Sciatic nerve (tissue), 2 donors: ENCODE results near the gene HIP1R. TPM values are rescaled to one million over a fixed set of nuclear protein-coding genes. Genes with fewer than 3 reads are reported as not detected.
A peak's percentile ranks its signal among the peaks of the same experiment; 100 is the strongest.
"Not testable (repeated sequence)": the region's sequence is repeated elsewhere in the genome, so short reads cannot be mapped to it uniquely, and the experiment has no call there.

Source experiments
- ATAC-seq: fragments of 200-7000 bp; cut with Tn5 transposase; one replicate; pipeline ENCODE4 v1.9.1; 2020; ENCODE audit warnings: mild to moderate bottlenecking, moderate library complexity
- DNase-seq: peaks from one replicate; pipeline ENCODE4 v3.0.0-alpha.2; 2020; ENCODE audit warnings: low spot score
- intact Hi-C: fragments of 100-400 bp; cut with DNase I; formaldehyde crosslinking; loops from one replicate; pipeline ENCODE4 v1.14.2; 2022
- total RNA-seq: library from RNA; stranded (reverse); fragmentation: NEBNext Ultra II Directional; extraction: Animal tissue kit (Norgen Biotek cat#: 25700); gene quantifications from one replicate; pipeline ENCODE4 v1.2.1, GENCODE V29; 2021
- donor health status: DM: no; HTN: no; CAD: no.
- donor health status: DM: no; HTN: no; CAD: no.

HIP1R gene
- total RNA-seq, 1 donor from 2014 or later: 14.3 TPM

DNA sequence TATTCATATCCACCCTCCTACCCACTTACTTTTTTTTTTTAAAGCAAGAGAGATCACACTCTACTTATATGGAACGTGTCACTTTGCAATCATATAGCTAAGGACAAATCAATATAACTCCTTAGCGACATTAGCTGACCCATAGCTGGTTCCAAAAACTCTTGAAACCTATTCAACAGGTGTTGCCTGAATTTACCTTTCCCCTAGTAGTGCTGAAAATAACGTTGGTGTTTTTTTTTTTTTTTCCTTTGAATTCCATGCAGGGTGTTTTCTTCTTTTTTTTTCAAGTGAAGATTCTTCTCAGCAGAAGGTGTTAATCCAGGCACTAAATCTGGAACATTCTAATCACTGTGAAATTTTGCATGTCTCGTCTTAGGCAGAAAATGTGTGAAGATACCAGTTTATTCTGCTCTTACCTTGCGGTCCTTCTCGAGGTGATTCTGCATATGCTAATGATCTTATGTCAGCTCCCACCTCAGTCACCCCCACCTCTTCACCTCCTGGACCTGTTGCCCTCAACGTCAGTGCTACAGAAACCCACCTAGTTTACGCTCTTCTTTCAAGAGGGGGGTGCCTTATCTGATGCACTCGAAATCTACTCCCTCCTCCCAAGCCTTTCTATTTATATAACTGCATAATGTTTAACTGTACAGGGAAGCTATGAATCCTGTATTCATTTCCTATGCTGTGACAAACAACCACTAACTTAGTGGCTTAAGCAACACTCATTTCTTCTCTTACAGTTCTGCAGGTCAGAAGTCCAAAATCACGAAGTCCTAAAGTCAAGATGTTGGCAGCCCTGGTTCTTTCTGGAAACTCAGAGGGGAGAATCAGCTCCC lies 67.8 kb downstream of the HIP1R start:
- intact Hi-C loops: no loop called here
- ATAC-seq (no peak), DNase-seq (no peak)

DNA sequence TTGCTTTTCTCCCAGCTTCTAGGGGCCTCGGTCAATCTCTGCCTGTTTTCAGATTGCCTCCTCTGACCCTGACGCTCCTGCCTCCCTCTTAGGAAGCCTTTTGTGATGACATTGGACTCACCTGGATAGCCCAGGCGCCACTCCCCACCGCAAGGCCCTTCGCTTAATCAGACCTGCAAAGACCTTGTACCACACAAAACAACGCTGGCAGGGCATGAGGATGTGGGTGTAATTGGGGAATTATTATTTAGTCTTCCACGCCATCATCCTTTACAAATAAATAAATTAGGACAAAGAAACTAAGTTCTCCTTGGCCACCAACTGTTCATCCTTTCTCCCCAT lies 68.4 kb downstream of the HIP1R start:
- no peak for ATAC-seq
- intact Hi-C loops: no loop called here
- no peak for DNase-seq

DNA sequence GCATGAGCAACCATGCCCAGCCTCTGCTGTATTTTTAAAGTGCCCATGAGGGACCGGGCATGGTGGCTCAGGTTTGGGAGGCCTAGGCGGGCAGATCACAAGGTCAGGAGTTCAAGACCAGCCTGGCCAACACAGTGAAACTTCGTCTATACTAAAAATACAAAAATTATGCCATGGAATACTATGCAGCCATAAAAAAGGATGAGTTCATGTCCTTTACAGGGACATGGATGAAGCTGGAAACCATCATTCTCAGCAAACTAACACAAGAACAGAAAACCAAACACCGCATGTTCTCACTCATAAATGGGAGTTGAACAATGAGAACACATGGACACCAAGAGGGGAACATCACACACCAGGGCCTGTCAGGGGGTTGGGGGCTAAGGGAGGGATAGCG lies 70.0 kb downstream of the HIP1R start:
- DNase-seq, intact Hi-C loops, ATAC-seq: not testable (repeated sequence)

DNA sequence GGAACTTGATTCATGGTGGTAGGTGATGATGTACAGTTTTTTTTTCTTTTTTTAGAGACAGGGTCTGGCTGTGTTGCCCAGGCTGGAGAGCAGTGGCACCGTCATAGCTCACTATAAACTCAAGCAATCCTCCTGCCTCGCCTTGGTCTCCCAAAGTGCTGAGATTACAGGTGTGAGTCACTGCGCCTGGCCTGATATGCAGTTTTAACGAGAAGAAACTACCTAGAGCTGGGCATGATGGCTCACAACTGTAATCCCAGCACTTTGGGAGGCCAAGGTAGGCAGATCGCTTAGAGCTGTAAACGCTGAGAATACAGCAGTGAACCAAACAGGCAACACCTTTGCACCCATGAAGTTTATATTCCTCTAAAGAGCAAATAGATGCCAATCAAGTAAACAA lies 73.7 kb downstream of the HIP1R start:
- intact Hi-C loops: no loop called here
- no peak for ATAC-seq

DNA sequence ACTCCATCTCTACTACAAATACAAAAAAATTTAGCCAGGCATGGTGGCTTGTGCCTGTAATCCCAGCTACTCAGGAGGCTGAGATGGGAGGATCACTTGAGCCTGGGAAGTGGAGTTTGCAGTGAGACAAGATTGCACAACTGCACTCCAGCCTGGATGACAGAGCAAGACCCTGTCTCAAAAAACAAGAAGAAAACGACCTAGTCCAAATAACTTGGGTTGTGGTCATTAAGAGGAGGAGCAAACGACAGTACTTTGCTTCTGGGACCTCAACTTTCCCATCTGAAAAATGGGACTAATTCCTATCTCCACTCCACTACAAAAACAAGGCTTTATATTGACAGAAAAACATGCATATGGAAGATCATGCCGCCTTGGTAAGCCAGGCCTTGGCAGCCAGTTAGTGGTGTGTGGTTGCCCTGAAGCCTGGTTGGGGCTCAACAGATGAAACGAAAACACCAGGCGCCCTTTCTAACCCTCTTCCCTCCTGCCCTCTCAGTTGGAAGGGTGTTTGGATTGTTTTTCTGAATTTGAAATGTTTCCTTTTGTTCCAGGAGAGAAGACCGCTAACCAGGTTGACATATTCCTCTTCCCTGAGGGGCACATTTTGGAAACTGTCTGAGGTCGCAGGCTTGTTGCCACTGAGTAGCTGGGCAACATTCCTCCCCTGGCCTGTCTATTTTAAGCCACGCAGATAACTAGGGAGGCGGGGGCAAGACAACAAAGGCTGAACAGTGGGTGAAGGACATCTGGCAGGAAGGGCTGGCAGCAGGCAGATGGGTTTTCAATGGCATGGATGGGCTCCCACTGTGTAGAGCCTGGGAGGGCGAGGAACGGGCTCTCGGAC lies 74.4 kb downstream of the HIP1R start:
- intact Hi-C loops: no loop called here
- ATAC-seq: no peak

More for the DNA sequence above, 73.7 kb downstream of the HIP1R start:
- DNase-seq: peak; percentile 14

More for the DNA sequence above, 74.4 kb downstream of the HIP1R start:
- no peak for DNase-seq

Other genes with a start within 250 kb of the HIP1R start
- 2.6 TPM for gene HCAR2, start 132.1 kb upstream of the HIP1R start, total RNA-seq
- 3.5 TPM for gene HCAR3, start 118.6 kb upstream of the HIP1R start, total RNA-seq
- gene HCAR1, start 104.6 kb upstream of the HIP1R start, total RNA-seq: 1.4 TPM
- gene DENR, start 82.6 kb upstream of the HIP1R start, total RNA-seq: 32.7 TPM
- 0.89 TPM for gene CCDC62, start 60.9 kb upstream of the HIP1R start, total RNA-seq
- 24.8 TPM for gene VPS37B, start 60.7 kb downstream of the HIP1R start, total RNA-seq
- 7.3 TPM for gene ABCB9, start 131.0 kb downstream of the HIP1R start, total RNA-seq
- 12.8 TPM for gene OGFOD2, start 139.8 kb downstream of the HIP1R start, total RNA-seq
- gene ARL6IP4, start 145.2 kb downstream of the HIP1R start, total RNA-seq: 136 TPM